ENCODE results near the gene FUT6.
A peak's percentile ranks its signal among the peaks of the same experiment; 100 is the strongest.
"Not testable (repeated sequence)": the region's sequence is repeated elsewhere in the genome, so short reads cannot be mapped to it uniquely, and the experiment has no call there.

Gene FUT6

GRCh38 chr19:5786593-5787408, 52.7 kb downstream of the FUT6 start:
- no peak for DNase-seq
- Mint-ChIP-seq H3K4me1 (peaks cover 13% of the 10 kb centered on the region), H3K9me3 (peaks cover 4% of the 10 kb centered on the region), H3K27ac (no peak overlapping the region), H3K4me3 (no peak overlapping the region), H3K36me3 (ENCODE audit: low read depth) (peaks cover 35% of the 10 kb centered on the region), H3K27me3 (ENCODE audit: low read depth, poor library complexity) (no peaks in the 10 kb centered on the region)
- TF ChIP-seq CTCF (IDR thresholded peaks at IDR 0.05), result no peak

GRCh38 chr19:5785423-5785822, 54.1 kb downstream of the FUT6 start:
- no peaks in the 10 kb centered on the region for H3K9me3 Mint-ChIP-seq
- no peak for TF ChIP-seq CTCF (IDR thresholded peaks at IDR 0.05)
- no peak for DNase-seq
- H3K4me1 Mint-ChIP-seq, result peaks cover 5% of the 10 kb centered on the region
- H3K27me3 Mint-ChIP-seq (ENCODE audit: low read depth, poor library complexity), result no peaks in the 10 kb centered on the region
- H3K27ac Mint-ChIP-seq, result no peak overlapping the region
- H3K36me3 Mint-ChIP-seq (ENCODE audit: low read depth), result peaks cover 29% of the 10 kb centered on the region
- H3K4me3 Mint-ChIP-seq, result no peak overlapping the region

GRCh38 chr19:5784581-5785147, 54.8 kb downstream of the FUT6 start, which contains the start of gene PRR22:
Gene PRR22 (minus strand): TSS chr19:5784746. CDS start chr19:5784660, 86 bp downstream.
- Mint-ChIP-seq H3K36me3 (ENCODE audit: low read depth) (peaks cover 24% of the 10 kb centered on the region), H3K9me3 (no peaks in the 10 kb centered on the region), H3K27me3 (ENCODE audit: low read depth, poor library complexity) (no peaks in the 10 kb centered on the region), H3K27ac (peak within 1 kb of the TSS; percentile 57), H3K4me3 (no peak within 1 kb of the TSS), H3K4me1 (no peaks in the 10 kb centered on the region)
- DNase-seq, result no peak
- TF ChIP-seq CTCF (IDR thresholded peaks at IDR 0.05), result no peak

- no peaks in the 10 kb centered on the region for H3K27me3 Mint-ChIP-seq (ENCODE audit: low read depth, poor library complexity)
- H3K27ac Mint-ChIP-seq, result no peak overlapping the region
- no peaks in the 10 kb centered on the region for H3K4me1 Mint-ChIP-seq
- no peaks in the 10 kb centered on the region for H3K9me3 Mint-ChIP-seq
- TF ChIP-seq CTCF (IDR thresholded peaks at IDR 0.05), result no peak
- H3K4me3 Mint-ChIP-seq, result no peak overlapping the region
- H3K36me3 Mint-ChIP-seq (ENCODE audit: low read depth), result peaks cover 17% of the 10 kb centered on the region
- DNase-seq, result no peak
Observed at GRCh38 chr19:5782945-5783919, 56.3 kb downstream of the FUT6 start.

- no peaks in the 10 kb centered on the region for H3K27me3 Mint-ChIP-seq (ENCODE audit: low read depth, poor library complexity)
- DNase-seq, result no peak
- no peak overlapping the region for H3K27ac Mint-ChIP-seq
- peaks cover 12% of the 10 kb centered on the region for H3K36me3 Mint-ChIP-seq (ENCODE audit: low read depth)
- H3K4me1 Mint-ChIP-seq, result no peaks in the 10 kb centered on the region
- no peak for TF ChIP-seq CTCF (IDR thresholded peaks at IDR 0.05)
- no peaks in the 10 kb centered on the region for H3K9me3 Mint-ChIP-seq
- no peak overlapping the region for H3K4me3 Mint-ChIP-seq
Observed at GRCh38 chr19:5782322-5782721, 57.2 kb downstream of the FUT6 start.

- H3K27me3 Mint-ChIP-seq (ENCODE audit: low read depth, poor library complexity); H3K4me1 Mint-ChIP-seq; H3K9me3 Mint-ChIP-seq: not testable (repeated sequence)
Observed at GRCh38 chr19:5780916-5781315, 58.6 kb downstream of the FUT6 start.

More at GRCh38 chr19:5780916-5781315, 58.6 kb downstream of the FUT6 start:
- H3K36me3 Mint-ChIP-seq (ENCODE audit: low read depth); H3K27ac Mint-ChIP-seq; H3K4me3 Mint-ChIP-seq; DNase-seq: not testable (repeated sequence)

Data from nephron progenitor cell (in vitro differentiated cells).